A549 treated with Mapracorat at 1 μM for 4 hours (cell line): ENCODE measurements around the gene STX10. TPM values are rescaled to one million over a fixed set of nuclear protein-coding genes. Genes with fewer than 3 reads are reported as not detected.

Experiments
- total RNA-seq: library from RNA; stranded (reverse); fragments of 200-300 nt; extraction: Qiagen RNA extraction; gene quantifications from 5 replicates; pipeline ENCODE4 v1.2.3, GENCODE V29; 2022

STX10 gene
- total RNA-seq, result 40.3 to 60.2 TPM (median 56.1 TPM) in 5 replicates

GRCh38 chr19:13150187-13150930 is at the start of gene STX10, which contains the start of gene IER2:
Gene STX10 (minus strand): TSS chr19:13150375. CDS start chr19:13150173, 202 bp downstream.
Gene IER2 (plus strand): TSS chr19:13150411. CDS start chr19:13153187, 2,776 bp downstream.

GRCh38 chr19:13117772-13118423 is 32.3 kb downstream of the STX10 start, which contains the start of gene NACC1:
Gene NACC1 (plus strand): TSS chr19:13118264. CDS start chr19:13135208, 16,944 bp downstream.

GRCh38 chr19:13116282-13117175 is 33.6 kb downstream of the STX10 start, which contains the start of gene TRMT1:
Gene TRMT1 (minus strand): TSS chr19:13116740. CDS start chr19:13116399, 341 bp downstream.

GRCh38 chr19:13102666-13103580 is 47.3 kb downstream of the STX10 start, which contains the start of gene LYL1:
Gene LYL1 (minus strand): TSS chr19:13102858. CDS start chr19:13101171, 1,687 bp downstream.

Other genes starting within 250 kb of the STX10 start
- 0.42 to 0.75 TPM (median 0.58 TPM) in 5 replicates for gene SYCE2, start 231.1 kb downstream of the STX10 start, total RNA-seq
- gene FARSA, start 216.7 kb downstream of the STX10 start, total RNA-seq, result 59.9 to 78.1 TPM (median 68.9 TPM) in 5 replicates
- gene CALR, start 211.8 kb downstream of the STX10 start, total RNA-seq, result 493 to 527 TPM (median 508 TPM) in 5 replicates
- 69.3 to 81.9 TPM (median 80.5 TPM) in 5 replicates for gene RAD23A, start 204.5 kb downstream of the STX10 start, total RNA-seq
- gene GADD45GIP1, start 193.2 kb downstream of the STX10 start, total RNA-seq, result 31.0 to 58.2 TPM (median 54.0 TPM) in 5 replicates
- 0.09 to 0.12 TPM in 2 of 5 replicates, not detected in the others for gene DAND5, start 180.8 kb downstream of the STX10 start, total RNA-seq
- gene NFIX, start 154.9 kb downstream of the STX10 start, total RNA-seq, result 2.5 to 4.3 TPM (median 3.8 TPM) in 5 replicates
- 0.42 to 1.3 TPM (median 0.85 TPM) in 5 replicates for gene LYL1, start 47.5 kb downstream of the STX10 start, total RNA-seq
- gene TRMT1, start 33.6 kb downstream of the STX10 start, total RNA-seq, result 33.9 to 40.4 TPM (median 38.2 TPM) in 5 replicates
- 29.8 to 44.8 TPM (median 38.0 TPM) in 5 replicates for gene NACC1, start 32.1 kb downstream of the STX10 start, total RNA-seq
- gene IER2, start within 50 bp of the STX10 start, total RNA-seq, result 34.7 to 53.7 TPM (median 48.5 TPM) in 5 replicates